Memory B cell (primary cell): Measurements from ENCODE around the gene VCX3B.
"Not testable (repeated sequence)": the region's sequence is repeated elsewhere in the genome, so short reads cannot be mapped to it uniquely, and the experiment has no call there.

Source experiments
- ATAC-seq: fragments of 150-1000 bp; cut with Tn5 transposase; 2 replicates; pipeline ENCODE4 v1.10.0; 2021; ENCODE audit warnings: low read depth, mild to moderate bottlenecking, moderate library complexity
- DNase-seq, 2 donors: peaks; one replicate each; pipeline ENCODE4 v3.0.0; 2022; ENCODE audit warnings: low spot score in 2 of 2
- H3K27ac Mint-ChIP-seq: one replicate; pipeline ENCODE4 v1.8.0; 2022; ENCODE audit warnings: mild to moderate bottlenecking, moderate library complexity, mixed read lengths
- H3K27me3 Mint-ChIP-seq: one replicate; pipeline ENCODE4 v1.8.0; 2022; ENCODE audit warnings: mixed read lengths
- H3K36me3 Mint-ChIP-seq: one replicate; pipeline ENCODE4 v1.8.0; 2022; ENCODE audit warnings: mild to moderate bottlenecking, mixed read lengths
- H3K4me1 Mint-ChIP-seq: one replicate; pipeline ENCODE4 v1.8.0; 2022; ENCODE audit warnings: mixed read lengths
- H3K4me3 Mint-ChIP-seq: one replicate; pipeline ENCODE4 v1.8.0; 2022; ENCODE audit warnings: mild to moderate bottlenecking, moderate library complexity, mixed read lengths
- H3K9me3 Mint-ChIP-seq: one replicate; pipeline ENCODE4 v1.8.0; 2022; ENCODE audit warnings: mixed read lengths

The VCX3B gene

GRCh38 chrX:8464530-8464929, at the start of gene VCX3B:
Gene VCX3B (plus strand): TSS chrX:8464830. CDS start chrX:8465451, 621 bp downstream.
- not testable (repeated sequence) for H3K4me3 Mint-ChIP-seq, H3K36me3 Mint-ChIP-seq

GRCh38 chrX:8418301-8418700, 46.3 kb upstream of the VCX3B start:
- Mint-ChIP-seq H3K36me3 (no peaks in the 10 kb centered on the region), H3K27ac (no peak overlapping the region), H3K27me3 (no peaks in the 10 kb centered on the region), H3K9me3 (peaks cover 2% of the 10 kb centered on the region), H3K4me3 (no peak overlapping the region), H3K4me1 (no peaks in the 10 kb centered on the region)
- ATAC-seq (no peak), DNase-seq (no peak)

More at GRCh38 chrX:8464530-8464929, at the start of gene VCX3B:
- not testable (repeated sequence) for ATAC-seq, H3K27me3 Mint-ChIP-seq, H3K9me3 Mint-ChIP-seq, H3K27ac Mint-ChIP-seq, DNase-seq, H3K4me1 Mint-ChIP-seq

- DNase-seq: no peak
- no peaks in the 10 kb centered on the region for H3K4me1 Mint-ChIP-seq
- no peaks in the 10 kb centered on the region for H3K36me3 Mint-ChIP-seq
- H3K4me3 Mint-ChIP-seq: no peak overlapping the region
- H3K27ac Mint-ChIP-seq: no peak overlapping the region
- no peaks in the 10 kb centered on the region for H3K27me3 Mint-ChIP-seq
- H3K9me3 Mint-ChIP-seq: peaks cover 3% of the 10 kb centered on the region
- ATAC-seq: no peak
Measured at GRCh38 chrX:8424912-8425311, 39.7 kb upstream of the VCX3B start.

GRCh38 chrX:8429692-8430249, 34.9 kb upstream of the VCX3B start:
- no peak overlapping the region for H3K4me3 Mint-ChIP-seq
- peaks cover 5% of the 10 kb centered on the region for H3K9me3 Mint-ChIP-seq
- no peak overlapping the region for H3K27ac Mint-ChIP-seq
- H3K4me1 Mint-ChIP-seq: no peaks in the 10 kb centered on the region
- no peaks in the 10 kb centered on the region for H3K27me3 Mint-ChIP-seq
- DNase-seq (no peak), ATAC-seq (no peak)
- H3K36me3 Mint-ChIP-seq: no peaks in the 10 kb centered on the region

- ATAC-seq: no peak
- Mint-ChIP-seq H3K27me3 (no peaks in the 10 kb centered on the region), H3K4me3 (no peak overlapping the region), H3K27ac (no peak overlapping the region), H3K9me3 (peaks cover 5% of the 10 kb centered on the region), H3K36me3 (no peaks in the 10 kb centered on the region), H3K4me1 (no peaks in the 10 kb centered on the region)
- DNase-seq: no peak
Measured at GRCh38 chrX:8430444-8430843, 34.2 kb upstream of the VCX3B start.

GRCh38 chrX:8432396-8432795, 32.2 kb upstream of the VCX3B start:
- no peak for ATAC-seq
- Mint-ChIP-seq H3K27me3 (no peaks in the 10 kb centered on the region), H3K4me1 (no peaks in the 10 kb centered on the region), H3K36me3 (no peaks in the 10 kb centered on the region), H3K27ac (no peak overlapping the region), H3K9me3 (peaks cover 5% of the 10 kb centered on the region), H3K4me3 (no peak overlapping the region)
- no peak for DNase-seq

- H3K9me3 Mint-ChIP-seq: peaks cover 5% of the 10 kb centered on the region
- H3K4me3 Mint-ChIP-seq: no peak overlapping the region
- DNase-seq: no peak
- ATAC-seq: no peak
- no peaks in the 10 kb centered on the region for H3K4me1 Mint-ChIP-seq
- no peaks in the 10 kb centered on the region for H3K27me3 Mint-ChIP-seq
- H3K36me3 Mint-ChIP-seq: no peaks in the 10 kb centered on the region
- no peak overlapping the region for H3K27ac Mint-ChIP-seq
Measured at GRCh38 chrX:8433109-8434062, 31.2 kb upstream of the VCX3B start.

GRCh38 chrX:8447368-8447767, 17.3 kb upstream of the VCX3B start:
- DNase-seq (no peak), ATAC-seq (no peak)
- Mint-ChIP-seq H3K36me3 (no peaks in the 10 kb centered on the region), H3K27ac (no peak overlapping the region), H3K9me3 (peaks cover 3% of the 10 kb centered on the region), H3K4me1 (no peaks in the 10 kb centered on the region), H3K27me3 (no peaks in the 10 kb centered on the region), H3K4me3 (no peak overlapping the region)

GRCh38 chrX:8452343-8452742, 12.3 kb upstream of the VCX3B start:
- not testable (repeated sequence) for H3K4me3 Mint-ChIP-seq, H3K27me3 Mint-ChIP-seq, H3K4me1 Mint-ChIP-seq, ATAC-seq, H3K27ac Mint-ChIP-seq, H3K9me3 Mint-ChIP-seq, H3K36me3 Mint-ChIP-seq, DNase-seq

GRCh38 chrX:8453611-8454010, 11.0 kb upstream of the VCX3B start:
- ATAC-seq: no peak
- H3K27me3 Mint-ChIP-seq: no peaks in the 10 kb centered on the region
- no peak overlapping the region for H3K27ac Mint-ChIP-seq
- DNase-seq: no peak
- H3K9me3 Mint-ChIP-seq: peaks cover 5% of the 10 kb centered on the region
- no peaks in the 10 kb centered on the region for H3K36me3 Mint-ChIP-seq
- H3K4me3 Mint-ChIP-seq: no peak overlapping the region
- H3K4me1 Mint-ChIP-seq: no peaks in the 10 kb centered on the region

- Mint-ChIP-seq H3K4me1 (no peaks in the 10 kb centered on the region), H3K36me3 (no peaks in the 10 kb centered on the region), H3K9me3 (peaks cover 5% of the 10 kb centered on the region), H3K27me3 (no peaks in the 10 kb centered on the region), H3K4me3 (no peak overlapping the region), H3K27ac (no peak overlapping the region)
- no peak for ATAC-seq
- no peak for DNase-seq
Measured at GRCh38 chrX:8455557-8455956, 9.1 kb upstream of the VCX3B start.

- no peak overlapping the region for H3K27ac Mint-ChIP-seq
- no peak for DNase-seq
Measured at GRCh38 chrX:8462488-8462887, 2.1 kb upstream of the VCX3B start.

GRCh38 chrX:8484360-8484949, 19.8 kb downstream of the VCX3B start:
- no peaks in the 10 kb centered on the region for H3K4me1 Mint-ChIP-seq
- DNase-seq (no peak), ATAC-seq (no peak)
- H3K4me3 Mint-ChIP-seq: no peak overlapping the region
- H3K27ac Mint-ChIP-seq: no peak overlapping the region
- peaks cover 3% of the 10 kb centered on the region for H3K9me3 Mint-ChIP-seq
- no peaks in the 10 kb centered on the region for H3K36me3 Mint-ChIP-seq
- no peaks in the 10 kb centered on the region for H3K27me3 Mint-ChIP-seq

More at GRCh38 chrX:8462488-8462887, 2.1 kb upstream of the VCX3B start:
- Mint-ChIP-seq H3K9me3 (peaks cover 2% of the 10 kb centered on the region), H3K36me3 (no peaks in the 10 kb centered on the region), H3K4me3 (no peak overlapping the region), H3K4me1 (no peaks in the 10 kb centered on the region), H3K27me3 (no peaks in the 10 kb centered on the region)
- ATAC-seq: no peak

GRCh38 chrX:8495036-8495435, 30.4 kb downstream of the VCX3B start:
- not testable (repeated sequence) for H3K4me1 Mint-ChIP-seq, DNase-seq, ATAC-seq, H3K27me3 Mint-ChIP-seq, H3K27ac Mint-ChIP-seq, H3K9me3 Mint-ChIP-seq, H3K4me3 Mint-ChIP-seq, H3K36me3 Mint-ChIP-seq
